GM21737 (cell line): Measurements from ENCODE around the gene ATPAF2.
"Not testable (repeated sequence)": the region's sequence is repeated elsewhere in the genome, so short reads cannot be mapped to it uniquely, and the experiment has no call there.

Source experiments
- ATAC-seq: cut with Tn5 transposase; IDR thresholded peaks from one replicate; pipeline ENCODE4 v1.9.1; 2021; ENCODE audit warnings: mild to moderate bottlenecking, moderate library complexity; ENCODE audit not compliant: unreplicated experiment

The ATPAF2 gene

GRCh38 chr17:18014006-18014405 is 25.0 kb downstream of the ATPAF2 start:
- no peak for ATAC-seq

- ATAC-seq, result no peak
Observed at GRCh38 chr17:18011286-18011685, 27.7 kb downstream of the ATPAF2 start.

GRCh38 chr17:18009609-18010420 is 29.2 kb downstream of the ATPAF2 start:
- no peak for ATAC-seq

- no peak for ATAC-seq
Observed at GRCh38 chr17:18008496-18009268, 30.3 kb downstream of the ATPAF2 start.

- no peak for ATAC-seq
Observed at GRCh38 chr17:18006495-18007239, 32.3 kb downstream of the ATPAF2 start.

- ATAC-seq, result no peak
Observed at GRCh38 chr17:18005496-18005895, 33.5 kb downstream of the ATPAF2 start.

- no peak for ATAC-seq
Observed at GRCh38 chr17:18004884-18005305, 34.1 kb downstream of the ATPAF2 start.

- no peak for ATAC-seq
Observed at GRCh38 chr17:18004345-18004744, 34.6 kb downstream of the ATPAF2 start.

GRCh38 chr17:18002171-18002570 is 36.8 kb downstream of the ATPAF2 start:
- no peak for ATAC-seq

- no peak for ATAC-seq
Observed at GRCh38 chr17:18000030-18000408, 38.9 kb downstream of the ATPAF2 start.

- no peak for ATAC-seq
Observed at GRCh38 chr17:17999364-18000029, 39.5 kb downstream of the ATPAF2 start.

- no peak for ATAC-seq
Observed at GRCh38 chr17:17998934-17999333, 40.0 kb downstream of the ATPAF2 start.

GRCh38 chr17:17995887-17996286 is 43.1 kb downstream of the ATPAF2 start:
- not testable (repeated sequence) for ATAC-seq

GRCh38 chr17:17994271-17995069 is 44.5 kb downstream of the ATPAF2 start:
- ATAC-seq, result no peak

GRCh38 chr17:17993852-17994251 is 45.1 kb downstream of the ATPAF2 start:
- ATAC-seq, result no peak

- no peak for ATAC-seq
Observed at GRCh38 chr17:17993366-17993765, 45.6 kb downstream of the ATPAF2 start.

- ATAC-seq, result no peak
Observed at GRCh38 chr17:17990282-17990681, 48.7 kb downstream of the ATPAF2 start.

- ATAC-seq, result no peak
Observed at GRCh38 chr17:17989618-17990017, 49.4 kb downstream of the ATPAF2 start.

GRCh38 chr17:17989081-17989480 is 49.9 kb downstream of the ATPAF2 start:
- no peak for ATAC-seq

- ATAC-seq, result no peak
Observed at GRCh38 chr17:17988427-17988945, 50.5 kb downstream of the ATPAF2 start.
